Thoracic aorta (tissue), 2 donors: Measurements from ENCODE around the gene FOSL2. TPM values are rescaled to one million over a fixed set of nuclear protein-coding genes. Genes with fewer than 3 reads are reported as not detected.

ENCODE experiments used
- ATAC-seq: fragments of 150-250 bp; one replicate; pipeline ENCODE4 v1.8.0; 2017; ENCODE audit warnings: low read depth; ENCODE audit not compliant: insufficient number of reproducible peaks, low FRiP score
- DNase-seq: peaks from one replicate; pipeline ENCODE4 v3.0.0-alpha.2; 2020; ENCODE audit warnings: low spot score
- H3K27ac ChIP-seq, 2 donors: fragments of 200-600 bp; sonication (generic); 1 replicate in 1 of 2; 2 replicates in 1 of 2; pipeline ENCODE4 v1.5.1; 2016; ENCODE audit warnings: mild to moderate bottlenecking in 2 of 2, moderate library complexity in 2 of 2
- H3K27me3 ChIP-seq: fragments of 200-600 bp; sonication (generic); replicated peaks from 2 replicates; pipeline ENCODE4 v1.6.0; 2016; ENCODE audit warnings: mild to moderate bottlenecking; ENCODE audit not compliant: insufficient read depth
- H3K36me3 ChIP-seq: fragments of 200-600 bp; sonication (generic); one replicate; pipeline ENCODE4 v1.5.1; 2016
- H3K4me1 ChIP-seq, 2 donors: fragments of 200-600 bp; sonication (generic); 1 replicate in 1 of 2; 2 replicates in 1 of 2; pipeline versions ENCODE4 v1.5.1 to v1.6.0; 2016; ENCODE audit warnings: low read depth in 2 of 2, mild to moderate bottlenecking in 1 of 2; ENCODE audit not compliant: control insufficient read depth in 1 of 2
- H3K4me3 ChIP-seq: fragments of 200-600 bp; sonication (generic); 2 replicates; pipeline ENCODE4 v1.5.1; 2016; ENCODE audit warnings: mild to moderate bottlenecking
- H3K9me3 ChIP-seq: fragments of 200-600 bp; sonication (generic); 2 replicates; pipeline ENCODE4 v1.5.1; 2016
- total RNA-seq, 2 donors: library from RNA; depleted of rRNA; stranded (reverse); fragments of >200 nt; gene quantifications; one replicate each; pipeline versions ENCODE4 v1.1.0 to v1.2.3, GENCODE V29; 2016
- TF ChIP-seq, protein P1 (sequence below): fragments of 200-600 bp; sonication (generic); IDR thresholded peaks from one replicate; pipeline ENCODE4 v1.5.1; 2019; ENCODE audit warnings: antibody characterized with exemption

FOSL2 gene
- total RNA-seq, 2 donors from 2014 or later, result 188 to 311 TPM

- TF ChIP-seq, protein P1, sequence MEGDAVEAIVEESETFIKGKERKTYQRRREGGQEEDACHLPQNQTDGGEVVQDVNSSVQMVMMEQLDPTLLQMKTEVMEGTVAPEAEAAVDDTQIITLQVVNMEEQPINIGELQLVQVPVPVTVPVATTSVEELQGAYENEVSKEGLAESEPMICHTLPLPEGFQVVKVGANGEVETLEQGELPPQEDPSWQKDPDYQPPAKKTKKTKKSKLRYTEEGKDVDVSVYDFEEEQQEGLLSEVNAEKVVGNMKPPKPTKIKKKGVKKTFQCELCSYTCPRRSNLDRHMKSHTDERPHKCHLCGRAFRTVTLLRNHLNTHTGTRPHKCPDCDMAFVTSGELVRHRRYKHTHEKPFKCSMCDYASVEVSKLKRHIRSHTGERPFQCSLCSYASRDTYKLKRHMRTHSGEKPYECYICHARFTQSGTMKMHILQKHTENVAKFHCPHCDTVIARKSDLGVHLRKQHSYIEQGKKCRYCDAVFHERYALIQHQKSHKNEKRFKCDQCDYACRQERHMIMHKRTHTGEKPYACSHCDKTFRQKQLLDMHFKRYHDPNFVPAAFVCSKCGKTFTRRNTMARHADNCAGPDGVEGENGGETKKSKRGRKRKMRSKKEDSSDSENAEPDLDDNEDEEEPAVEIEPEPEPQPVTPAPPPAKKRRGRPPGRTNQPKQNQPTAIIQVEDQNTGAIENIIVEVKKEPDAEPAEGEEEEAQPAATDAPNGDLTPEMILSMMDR, result no peak
- H3K4me1 ChIP-seq, result peaks cover 0 to 23% of the 10 kb centered on the region in 2 donors
- no peak overlapping the region for H3K4me3 ChIP-seq
- no peak for ATAC-seq
- H3K27me3 ChIP-seq, result no peaks in the 10 kb centered on the region
- H3K9me3 ChIP-seq, result no peaks in the 10 kb centered on the region
- no peak overlapping the region for H3K27ac ChIP-seq
- DNase-seq, result no peak
- peaks cover 7% of the 10 kb centered on the region for H3K36me3 ChIP-seq
Observed at GRCh38 chr2:28424799-28425463, 32.3 kb downstream of the FOSL2 start.

DNA sequence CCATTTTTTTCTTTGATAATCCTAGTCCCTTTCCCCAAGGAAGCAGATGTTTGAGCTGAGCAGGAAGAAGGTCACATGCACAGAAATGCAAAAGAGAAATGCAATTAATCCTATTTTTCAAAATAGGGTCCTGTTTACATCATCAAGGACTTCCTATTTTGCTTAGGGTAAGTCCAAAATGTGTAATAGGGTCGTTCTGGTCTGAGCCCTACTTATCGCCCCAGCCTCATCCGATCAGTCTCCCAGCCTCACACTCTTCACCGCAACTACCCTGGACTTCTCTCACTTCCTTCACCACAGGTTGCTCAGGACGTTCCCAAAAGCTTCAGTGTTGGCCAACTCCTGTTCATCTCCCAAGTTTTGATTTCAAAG lies 32.8 kb downstream of the FOSL2 start:
- Histone ChIP-seq H3K27me3 (no peaks in the 10 kb centered on the region), H3K27ac (no peak overlapping the region), H3K9me3 (no peaks in the 10 kb centered on the region), H3K36me3 (peaks cover 4% of the 10 kb centered on the region), H3K4me1 (peaks cover 0 to 19% of the 10 kb centered on the region in 2 donors), H3K4me3 (no peak overlapping the region)
- no peak for ATAC-seq
- DNase-seq, result no peak
- TF ChIP-seq, protein P1, result no peak

DNA sequence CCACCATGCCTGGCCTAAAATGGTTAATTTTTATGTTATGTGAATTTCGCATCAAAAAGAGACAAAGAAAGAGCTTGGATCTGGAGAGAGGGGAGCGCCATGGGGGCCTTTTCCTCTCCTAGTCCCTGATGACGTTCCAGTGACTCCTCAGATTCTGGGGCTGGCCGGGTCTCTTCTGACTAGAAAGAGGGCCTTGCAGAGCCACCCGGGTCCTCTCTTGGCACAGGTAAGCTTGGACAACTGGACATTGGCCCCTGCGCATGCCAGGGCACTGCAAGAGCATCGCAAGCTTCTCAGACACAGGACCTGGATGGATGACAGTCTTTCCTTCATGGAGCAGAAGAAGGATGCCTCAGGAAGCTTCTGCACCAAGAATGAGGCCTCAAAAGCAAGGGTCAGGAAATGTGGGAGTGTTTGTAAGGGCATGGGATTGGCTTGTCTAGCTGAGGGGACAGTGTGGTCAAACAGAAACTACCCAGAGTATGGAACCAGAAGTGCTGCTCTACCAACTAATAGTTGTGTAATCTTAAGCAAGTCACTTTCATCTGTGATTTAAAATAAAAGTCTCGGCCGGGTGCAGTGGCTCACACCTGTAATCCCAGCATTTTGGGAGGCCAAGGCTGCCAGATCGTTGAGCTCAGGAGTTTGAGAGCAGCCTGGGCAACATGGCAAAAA lies 35.2 kb downstream of the FOSL2 start:
- Histone ChIP-seq H3K4me3 (no peak overlapping the region), H3K4me1 (peaks cover 0 to 15% of the 10 kb centered on the region in 2 donors), H3K27me3 (no peaks in the 10 kb centered on the region), H3K9me3 (no peaks in the 10 kb centered on the region), H3K36me3 (no peaks in the 10 kb centered on the region), H3K27ac (no peak overlapping the region)
- ATAC-seq (no peak), DNase-seq (no peak)
- TF ChIP-seq, protein P1, result no peak

GRCh38 chr2:28428486-28428885 lies 35.8 kb downstream of the FOSL2 start:
- Histone ChIP-seq H3K4me1 (peaks cover 0 to 9% of the 10 kb centered on the region in 2 donors), H3K27ac (no peak overlapping the region), H3K36me3 (no peaks in the 10 kb centered on the region), H3K9me3 (no peaks in the 10 kb centered on the region), H3K4me3 (no peak overlapping the region), H3K27me3 (no peaks in the 10 kb centered on the region)
- ATAC-seq (no peak), DNase-seq (no peak)
- TF ChIP-seq, protein P1, result no peak

DNA sequence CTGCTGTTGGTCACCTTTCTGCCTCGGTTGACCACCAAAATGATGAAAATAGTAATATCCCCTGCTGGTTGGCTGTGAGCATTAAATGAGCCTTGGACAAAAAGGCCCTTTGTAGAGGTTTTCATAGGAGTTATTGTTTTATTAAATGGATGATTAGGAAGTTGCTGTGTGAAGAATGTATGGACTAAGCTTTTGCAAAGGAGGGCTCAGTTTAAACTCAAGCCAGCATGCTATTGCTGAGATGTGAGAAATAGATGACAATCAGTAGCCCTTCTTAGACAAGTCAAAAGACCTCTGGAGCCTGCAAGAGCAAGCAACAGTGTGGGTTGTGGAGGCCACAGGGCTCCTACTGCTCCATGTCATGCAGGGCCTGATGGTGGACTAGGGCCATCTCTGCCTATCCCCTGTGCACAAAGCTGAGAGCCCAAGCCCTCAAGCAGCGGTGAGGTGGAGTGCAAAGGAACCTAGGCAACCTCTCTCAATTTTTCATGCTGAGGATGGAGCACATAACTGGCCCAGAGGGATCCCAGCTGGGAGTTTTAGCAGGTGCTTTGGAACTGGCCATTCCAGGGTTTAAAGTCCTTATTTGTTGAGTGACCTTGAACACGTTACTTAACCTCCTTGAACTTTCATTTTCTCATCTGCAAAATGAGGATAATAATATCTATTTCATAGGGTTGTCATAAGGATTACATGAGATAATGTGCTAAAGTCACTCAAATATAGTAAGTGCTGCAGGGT lies 37.1 kb downstream of the FOSL2 start:
- TF ChIP-seq, protein P1, result no peak
- H3K4me3 ChIP-seq, result no peak overlapping the region
- H3K9me3 ChIP-seq, result no peaks in the 10 kb centered on the region
- no peaks in the 10 kb centered on the region for H3K36me3 ChIP-seq
- H3K27ac ChIP-seq, result no peak overlapping the region
- no peaks in the 10 kb centered on the region for H3K4me1 ChIP-seq
- no peaks in the 10 kb centered on the region for H3K27me3 ChIP-seq
- ATAC-seq, result no peak
- DNase-seq, result no peak
